ENCODE data around the gene ZNF512B. TPM values are rescaled to one million over a fixed set of nuclear protein-coding genes. Genes with fewer than 3 reads are reported as not detected.
"Not testable (repeated sequence)": the region's sequence is repeated elsewhere in the genome, so short reads cannot be mapped to it uniquely, and the experiment has no call there.

ZNF512B gene
- total RNA-seq, 1 donor from 2014 or later, result 37.2 TPM

DNA sequence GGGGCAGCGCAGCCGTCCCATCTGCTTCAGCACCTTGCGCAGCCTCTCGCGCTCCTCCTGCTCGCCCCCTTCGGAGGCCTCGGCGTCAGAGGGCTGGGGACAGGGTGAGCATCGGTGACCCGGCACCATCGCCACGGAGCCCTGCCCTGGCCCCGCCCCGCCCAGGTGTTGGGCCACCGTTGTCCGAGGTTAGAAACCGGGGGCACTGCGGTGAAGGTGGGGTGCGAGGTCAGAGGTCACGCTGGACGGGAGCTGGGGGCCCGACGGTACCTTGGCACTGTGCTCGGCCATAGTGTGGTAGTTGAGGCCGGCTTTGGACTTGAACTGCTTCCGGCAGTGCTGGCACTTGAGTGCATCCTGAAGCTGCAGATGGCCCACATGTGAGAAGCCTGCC, 6.4 kb downstream of the ZNF512B start:
- DNase-seq (ENCODE audit: low spot score), result no peak
- H3K9me3 Mint-ChIP-seq (ENCODE audit: low read depth), result no peaks in the 10 kb centered on the region
- no peak overlapping the region for H3K4me3 Mint-ChIP-seq (ENCODE audit: unreplicated experiment)
- peaks cover 6% of the 10 kb centered on the region for H3K4me1 Mint-ChIP-seq (ENCODE audit: low read depth)
- TF ChIP-seq, protein P1, sequence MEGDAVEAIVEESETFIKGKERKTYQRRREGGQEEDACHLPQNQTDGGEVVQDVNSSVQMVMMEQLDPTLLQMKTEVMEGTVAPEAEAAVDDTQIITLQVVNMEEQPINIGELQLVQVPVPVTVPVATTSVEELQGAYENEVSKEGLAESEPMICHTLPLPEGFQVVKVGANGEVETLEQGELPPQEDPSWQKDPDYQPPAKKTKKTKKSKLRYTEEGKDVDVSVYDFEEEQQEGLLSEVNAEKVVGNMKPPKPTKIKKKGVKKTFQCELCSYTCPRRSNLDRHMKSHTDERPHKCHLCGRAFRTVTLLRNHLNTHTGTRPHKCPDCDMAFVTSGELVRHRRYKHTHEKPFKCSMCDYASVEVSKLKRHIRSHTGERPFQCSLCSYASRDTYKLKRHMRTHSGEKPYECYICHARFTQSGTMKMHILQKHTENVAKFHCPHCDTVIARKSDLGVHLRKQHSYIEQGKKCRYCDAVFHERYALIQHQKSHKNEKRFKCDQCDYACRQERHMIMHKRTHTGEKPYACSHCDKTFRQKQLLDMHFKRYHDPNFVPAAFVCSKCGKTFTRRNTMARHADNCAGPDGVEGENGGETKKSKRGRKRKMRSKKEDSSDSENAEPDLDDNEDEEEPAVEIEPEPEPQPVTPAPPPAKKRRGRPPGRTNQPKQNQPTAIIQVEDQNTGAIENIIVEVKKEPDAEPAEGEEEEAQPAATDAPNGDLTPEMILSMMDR (IDR thresholded peaks at IDR 0.05), result no peak
- H3K36me3 Mint-ChIP-seq (ENCODE audit: low read depth), result peaks cover 6% of the 10 kb centered on the region
- no peaks in the 10 kb centered on the region for H3K27me3 Mint-ChIP-seq (ENCODE audit: low read depth)
- no peak overlapping the region for H3K27ac Mint-ChIP-seq (ENCODE audit: unreplicated experiment)

DNA sequence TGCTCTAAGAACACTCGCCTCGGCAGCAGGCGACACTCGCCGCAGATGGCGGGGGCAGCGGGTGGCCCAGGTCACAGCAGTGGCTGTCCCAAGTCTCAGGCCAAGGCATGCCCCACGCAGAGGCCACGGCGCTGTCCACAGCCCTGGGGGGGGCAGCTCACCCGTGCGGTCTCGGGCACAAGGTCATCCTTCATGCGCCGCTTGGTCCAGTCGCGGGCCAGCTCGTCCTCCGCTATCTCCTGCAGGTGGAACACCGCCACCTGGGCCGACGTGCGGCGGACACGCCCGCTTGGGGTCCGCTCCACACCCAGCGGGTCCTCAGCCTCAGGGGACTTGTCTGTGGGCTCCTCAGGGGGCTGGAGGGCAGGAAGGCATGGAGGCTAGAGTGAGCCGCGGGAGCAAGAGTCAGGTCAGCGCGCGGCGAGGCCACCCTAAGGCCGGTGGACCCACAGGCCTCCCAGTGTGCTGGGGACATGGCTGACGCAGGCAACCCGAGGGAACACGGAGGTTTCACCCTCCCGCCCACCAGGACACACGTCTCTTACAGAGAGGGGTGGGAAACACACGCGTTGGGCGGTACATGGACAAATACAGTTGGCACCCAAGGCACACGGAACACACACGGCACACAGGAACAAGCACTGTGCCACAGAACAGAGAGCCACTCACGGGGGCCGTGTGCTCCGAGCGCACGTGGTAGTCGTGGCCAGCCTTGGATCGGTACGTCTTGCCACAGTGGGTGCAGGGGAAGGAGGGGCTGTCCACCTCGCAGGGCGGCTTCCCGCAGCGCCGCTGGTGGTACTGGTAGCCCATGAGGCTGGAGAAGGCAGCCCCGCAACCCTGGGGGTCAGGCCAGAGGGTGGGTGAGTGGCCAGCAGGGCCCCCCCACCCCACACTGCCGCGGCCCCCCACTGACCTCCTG, 7.0 kb downstream of the ZNF512B start:
- H3K4me3 Mint-ChIP-seq (ENCODE audit: unreplicated experiment), result no peak overlapping the region
- no peaks in the 10 kb centered on the region for H3K27me3 Mint-ChIP-seq (ENCODE audit: low read depth)
- TF ChIP-seq, protein P1 (IDR thresholded peaks at IDR 0.05), result no peak
- H3K4me1 Mint-ChIP-seq (ENCODE audit: low read depth), result peaks cover 9% of the 10 kb centered on the region
- no peak for DNase-seq (ENCODE audit: low spot score)
- no peaks in the 10 kb centered on the region for H3K9me3 Mint-ChIP-seq (ENCODE audit: low read depth)
- no peak overlapping the region for H3K27ac Mint-ChIP-seq (ENCODE audit: unreplicated experiment)
- H3K36me3 Mint-ChIP-seq (ENCODE audit: low read depth), result peaks cover 6% of the 10 kb centered on the region

DNA sequence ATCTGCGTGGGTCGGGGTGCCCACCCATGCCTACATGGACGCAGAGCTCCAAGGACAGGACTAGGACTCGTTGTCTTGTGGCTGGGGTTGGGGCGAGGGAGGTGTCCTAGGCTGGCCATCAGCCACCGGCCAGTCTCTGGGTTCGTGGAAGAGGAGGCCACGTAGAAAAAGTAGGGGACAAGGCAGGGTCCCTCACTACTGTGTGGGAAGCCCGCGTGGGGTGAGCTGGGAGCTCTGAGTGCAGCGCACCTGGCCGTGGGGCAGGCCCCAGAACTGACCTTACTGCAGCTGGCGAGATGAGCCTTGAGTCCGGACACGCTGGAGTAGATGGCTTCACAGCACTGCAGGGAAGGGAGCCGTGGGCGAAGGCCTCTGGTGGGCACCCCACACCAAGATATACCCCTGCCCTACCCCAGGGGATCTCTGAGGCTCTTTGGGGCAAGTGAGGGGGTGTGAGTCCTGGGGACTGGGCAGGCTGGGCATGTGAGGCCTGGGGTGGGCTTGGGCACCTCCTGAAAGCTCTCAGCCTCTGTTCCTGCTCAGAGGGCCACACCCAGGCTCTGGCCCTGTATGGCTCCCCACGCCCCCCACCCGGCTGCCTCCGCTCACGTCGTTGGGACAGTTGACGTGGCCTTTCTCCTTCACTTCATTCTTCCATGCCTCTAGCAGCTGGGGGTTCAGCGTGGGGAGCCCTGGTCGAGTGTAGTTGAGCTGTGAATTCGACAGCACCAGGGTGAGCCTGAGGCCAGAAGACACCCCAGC, 7.9 kb downstream of the ZNF512B start:
- H3K9me3 Mint-ChIP-seq (ENCODE audit: low read depth), result no peaks in the 10 kb centered on the region
- DNase-seq (ENCODE audit: low spot score), result no peak
- H3K36me3 Mint-ChIP-seq (ENCODE audit: low read depth), result peaks cover 6% of the 10 kb centered on the region
- H3K4me3 Mint-ChIP-seq (ENCODE audit: unreplicated experiment), result no peak overlapping the region
- H3K27ac Mint-ChIP-seq (ENCODE audit: unreplicated experiment), result no peak overlapping the region
- TF ChIP-seq, protein P1 (IDR thresholded peaks at IDR 0.05), result no peak
- no peaks in the 10 kb centered on the region for H3K27me3 Mint-ChIP-seq (ENCODE audit: low read depth)
- peaks cover 15% of the 10 kb centered on the region for H3K4me1 Mint-ChIP-seq (ENCODE audit: low read depth)

DNA sequence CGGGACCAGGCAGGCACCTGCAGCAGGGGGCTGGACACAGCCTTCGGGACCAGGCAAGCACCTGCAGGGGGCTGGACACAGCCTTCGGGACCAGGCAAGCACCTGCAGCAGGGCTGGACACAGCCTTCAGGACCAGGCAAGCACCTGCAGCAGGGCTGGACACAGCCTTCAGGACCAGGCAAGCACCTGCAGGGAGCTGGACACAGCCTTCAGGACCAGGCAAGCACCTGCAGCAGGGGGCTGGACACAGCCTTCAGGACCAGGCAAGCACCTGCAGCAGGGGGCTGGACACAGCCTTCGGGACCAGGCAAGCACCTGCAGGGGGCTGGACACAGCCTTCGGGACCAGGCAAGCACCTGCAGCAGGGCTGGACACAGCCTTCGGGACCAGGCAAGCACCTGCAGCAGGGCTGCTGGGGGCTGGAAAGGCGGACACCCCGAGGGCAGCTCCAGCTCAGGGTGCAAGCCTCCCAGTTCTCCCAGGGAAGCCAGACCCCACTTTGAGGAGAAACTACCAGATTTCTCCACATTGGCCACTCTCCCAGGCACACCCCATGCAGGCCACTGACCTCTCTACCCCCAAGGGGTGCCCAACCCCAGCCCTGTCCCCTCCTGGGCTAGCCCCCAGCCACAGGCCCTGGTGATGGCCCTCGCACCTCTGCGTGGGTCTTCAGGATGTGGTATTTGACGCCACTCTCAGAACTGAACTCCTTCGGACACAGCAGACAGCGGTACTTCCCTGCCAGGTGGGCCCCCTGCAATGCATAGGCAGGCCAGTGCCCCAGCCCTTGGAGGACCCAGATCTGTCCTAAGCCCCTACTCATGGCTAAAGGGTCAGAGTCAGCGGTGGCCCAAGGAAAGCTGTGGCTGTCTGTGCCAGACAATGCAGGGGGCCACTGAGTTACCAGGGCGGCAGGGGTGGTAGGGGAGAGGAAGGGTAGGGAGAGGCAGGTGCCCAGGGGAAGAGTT, 8.8 kb downstream of the ZNF512B start:
- H3K4me1 Mint-ChIP-seq (ENCODE audit: low read depth), result peaks cover 15% of the 10 kb centered on the region
- H3K27ac Mint-ChIP-seq (ENCODE audit: unreplicated experiment); H3K27me3 Mint-ChIP-seq (ENCODE audit: low read depth); H3K9me3 Mint-ChIP-seq (ENCODE audit: low read depth); H3K4me3 Mint-ChIP-seq (ENCODE audit: unreplicated experiment); DNase-seq (ENCODE audit: low spot score); H3K36me3 Mint-ChIP-seq (ENCODE audit: low read depth): not testable (repeated sequence)

DNA sequence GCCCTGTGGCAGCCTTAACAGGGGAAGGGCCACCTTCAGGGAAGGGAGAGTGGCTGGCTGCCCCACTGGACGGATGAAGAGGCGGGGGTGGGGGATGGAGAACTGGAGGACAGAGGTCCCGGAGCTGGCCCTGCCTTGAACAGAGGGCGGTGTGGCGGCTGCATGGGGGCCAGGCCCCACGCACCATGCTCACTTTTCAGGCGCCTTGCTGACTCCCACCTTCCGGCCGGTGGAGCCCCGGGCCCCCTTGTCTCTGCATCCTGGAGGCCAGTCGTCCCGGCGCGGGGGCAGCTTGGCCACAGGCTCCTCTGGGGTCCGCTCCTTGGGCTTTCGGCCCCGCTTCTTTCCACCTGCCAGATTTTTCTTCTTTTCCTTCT, 10.0 kb downstream of the ZNF512B start:
- Mint-ChIP-seq H3K36me3 (ENCODE audit: low read depth) (peaks cover 4% of the 10 kb centered on the region), H3K4me3 (ENCODE audit: unreplicated experiment) (no peak overlapping the region), H3K9me3 (ENCODE audit: low read depth) (no peaks in the 10 kb centered on the region), H3K4me1 (ENCODE audit: low read depth) (peaks cover 21% of the 10 kb centered on the region), H3K27me3 (ENCODE audit: low read depth) (no peaks in the 10 kb centered on the region), H3K27ac (ENCODE audit: unreplicated experiment) (no peak overlapping the region)
- no peak for DNase-seq (ENCODE audit: low spot score)
- TF ChIP-seq, protein P1 (IDR thresholded peaks at IDR 0.05), result no peak
